Stimulated activated CD8-positive, alpha-beta memory T cell treated with anti-CD3 and anti-CD28 coated beads, Interleukin-15, amount 100 ng/mL, for 24 hours (primary cell): ENCODE measurements around the gene MAP4K4.

Experiments used
- DNase-seq: peaks from one replicate; pipeline ENCODE4 v3.0.0-alpha.2; 2020; ENCODE audit warnings: low read depth

Gene MAP4K4

GRCh38 chr2:101723371-101724124 is 26.0 kb downstream of the MAP4K4 start:
- DNase-seq = no peak

DNA sequence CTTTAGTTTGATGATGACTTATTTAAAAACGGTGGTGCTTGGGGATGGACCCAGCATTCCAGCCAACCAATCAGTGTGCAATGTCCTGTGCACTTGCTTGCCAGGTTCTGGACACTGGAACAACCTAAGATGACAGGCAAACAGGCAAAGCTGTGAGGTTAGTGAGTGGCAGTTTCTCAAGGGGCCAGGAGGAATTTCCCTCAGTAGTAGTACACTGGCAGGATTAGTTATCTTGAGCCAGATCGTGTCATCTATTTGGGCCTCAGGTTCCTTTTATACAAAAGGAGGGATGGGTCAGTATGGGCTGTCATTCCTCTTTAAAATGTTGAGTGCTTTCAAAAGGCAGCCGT is 26.6 kb downstream of the MAP4K4 start:
- no peak for DNase-seq

GRCh38 chr2:101725038-101725437 is 27.5 kb downstream of the MAP4K4 start:
- DNase-seq = no peak

DNA sequence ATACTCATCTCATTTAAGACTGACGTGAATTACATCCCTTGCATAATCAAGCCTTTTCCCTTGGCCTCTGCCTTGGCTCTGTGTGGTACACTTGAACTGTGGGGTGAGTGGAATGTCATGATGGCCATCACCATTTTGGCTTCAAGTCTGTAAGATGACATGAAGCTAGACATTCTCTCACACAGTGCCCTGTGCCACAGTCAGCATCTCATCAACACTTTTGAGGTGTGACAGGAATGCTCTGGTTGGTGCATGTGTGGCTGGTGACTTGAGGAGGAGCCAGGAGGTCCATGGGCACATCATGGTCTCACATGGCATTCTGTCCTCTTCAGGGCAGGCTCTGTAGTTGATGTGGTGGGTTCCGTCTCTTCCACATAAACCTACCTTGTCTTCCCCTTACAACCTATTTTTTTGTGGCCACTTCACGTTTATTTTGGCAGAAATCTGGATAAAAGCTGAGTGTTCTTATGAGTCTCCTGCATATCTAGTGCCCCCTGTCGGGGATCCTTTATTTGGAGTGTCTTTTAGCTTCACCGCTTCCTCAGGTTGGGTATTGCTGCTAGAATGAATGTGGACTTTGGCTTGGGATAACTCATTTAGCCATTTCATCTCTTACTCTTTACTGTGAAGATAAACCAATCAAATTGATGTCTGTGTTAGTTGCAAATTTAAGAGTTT is 28.1 kb downstream of the MAP4K4 start:
- DNase-seq = no peak

DNA sequence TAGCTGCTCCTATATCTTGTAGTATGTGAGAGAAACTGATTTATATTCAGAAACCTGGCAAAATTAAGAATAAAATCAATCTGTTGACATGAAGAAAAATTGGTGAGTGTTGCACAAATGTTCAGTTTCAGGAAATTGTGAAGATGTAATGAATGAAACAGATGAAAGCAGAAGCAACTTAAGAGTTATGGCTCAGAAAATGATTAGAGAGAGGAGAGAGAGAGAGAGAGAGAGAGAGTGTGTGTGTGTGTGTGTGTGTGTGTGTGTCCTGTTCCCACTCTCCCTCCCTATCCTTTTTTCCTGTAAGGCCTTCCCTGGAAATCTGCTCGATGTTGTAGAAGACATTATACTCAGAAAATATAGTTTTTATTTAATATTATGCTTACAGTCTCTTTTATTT is 31.4 kb downstream of the MAP4K4 start:
- DNase-seq = no peak

DNA sequence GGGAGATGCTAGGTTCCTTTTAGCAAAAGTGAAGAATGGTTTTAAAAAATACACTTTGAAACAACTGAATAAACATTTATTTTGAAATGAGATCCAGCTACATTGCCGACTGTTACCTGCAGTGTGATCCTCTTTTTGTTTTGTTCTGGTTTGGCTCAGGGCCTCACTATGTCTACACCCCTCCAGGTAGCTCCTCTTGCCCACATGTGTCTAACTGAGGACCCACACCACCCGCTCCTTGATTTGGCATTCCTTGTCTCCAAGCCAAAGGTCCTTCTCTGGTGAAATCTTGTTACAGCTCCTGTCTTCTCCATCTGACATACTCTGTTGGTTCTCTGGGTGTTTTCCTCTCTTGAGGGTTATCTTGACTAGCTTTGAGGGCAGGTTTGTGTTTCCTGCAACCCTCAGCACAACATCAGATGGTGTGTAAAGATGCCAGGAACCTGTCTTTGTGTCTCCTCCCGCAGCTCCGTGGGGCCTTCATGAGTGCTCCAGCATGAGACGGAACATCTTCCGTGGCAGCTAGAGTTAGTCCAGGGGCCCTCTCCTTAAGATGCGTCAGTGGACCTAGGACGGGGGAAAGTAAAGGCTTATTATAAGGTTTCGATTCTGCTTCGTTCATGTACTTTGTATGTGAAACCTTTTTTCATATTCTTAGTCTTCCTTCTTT is 32.1 kb downstream of the MAP4K4 start:
- no peak for DNase-seq

- no peak for DNase-seq
These were observed 33.9 kb downstream of the MAP4K4 start for GRCh38 chr2:101731221-101732054.

DNA sequence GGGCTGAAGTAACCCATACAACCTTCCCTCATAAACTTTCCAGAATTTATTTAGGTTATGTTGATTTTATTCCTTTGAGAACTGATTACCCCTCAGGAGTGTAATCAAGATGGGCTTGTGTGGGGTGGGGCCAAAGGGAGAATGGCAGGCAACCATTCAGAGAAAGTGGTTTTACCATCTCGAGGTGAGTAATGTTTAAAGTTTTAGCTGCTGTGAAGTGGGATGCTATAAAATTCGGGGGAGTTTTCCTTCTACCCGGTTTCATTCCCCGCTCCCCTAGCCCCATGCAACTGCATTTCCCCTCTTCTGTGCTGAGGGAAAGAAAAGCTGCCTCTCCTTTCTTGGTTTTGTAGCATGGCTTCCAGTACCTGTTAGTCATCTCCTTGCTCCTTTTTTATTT is 34.7 kb downstream of the MAP4K4 start:
- DNase-seq = no peak

- no peak for DNase-seq
These were observed 35.3 kb downstream of the MAP4K4 start for GRCh38 chr2:101732773-101733256.

- DNase-seq = no peak
These were observed 35.9 kb downstream of the MAP4K4 start for GRCh38 chr2:101733257-101733993.

GRCh38 chr2:101734505-101735165 is 37.1 kb downstream of the MAP4K4 start:
- no peak for DNase-seq

DNA sequence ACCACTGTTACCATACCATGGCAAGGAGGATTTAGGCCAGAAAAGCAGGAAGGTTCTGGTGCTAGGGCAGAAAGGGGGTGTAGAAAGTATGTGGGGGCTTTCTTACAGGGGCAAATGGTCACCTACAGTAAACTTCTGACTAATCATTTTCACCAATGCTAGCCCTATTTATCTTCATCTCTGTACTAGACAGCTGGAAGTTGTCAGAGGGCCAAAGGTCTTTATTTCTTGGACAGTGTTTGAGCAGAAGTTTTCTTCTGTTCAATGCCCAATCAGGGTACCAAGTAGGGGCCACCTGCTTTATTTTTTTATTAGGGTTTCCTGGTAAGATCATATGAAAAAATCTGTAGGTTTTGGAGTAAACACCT is 37.6 kb downstream of the MAP4K4 start:
- no peak for DNase-seq

DNA sequence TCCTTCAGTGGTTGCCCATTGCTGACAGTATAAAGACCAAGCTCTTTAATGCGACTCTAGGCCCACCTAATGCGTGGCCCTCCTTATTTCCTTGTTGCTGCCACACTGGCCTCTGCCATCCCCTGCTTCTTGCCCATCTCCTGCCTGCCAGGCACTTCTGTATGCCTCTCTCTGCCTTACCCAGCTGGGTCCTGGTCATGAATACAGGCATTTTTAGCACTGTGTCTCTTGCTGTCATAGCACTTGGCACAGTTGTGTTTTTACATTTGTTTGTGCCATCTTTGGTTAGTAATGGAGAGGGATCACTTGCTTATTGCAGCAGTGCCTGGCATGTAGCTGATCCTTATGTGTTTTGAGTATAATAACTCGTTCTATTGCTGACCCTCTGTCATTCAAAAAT is 38.7 kb downstream of the MAP4K4 start:
- no peak for DNase-seq

DNA sequence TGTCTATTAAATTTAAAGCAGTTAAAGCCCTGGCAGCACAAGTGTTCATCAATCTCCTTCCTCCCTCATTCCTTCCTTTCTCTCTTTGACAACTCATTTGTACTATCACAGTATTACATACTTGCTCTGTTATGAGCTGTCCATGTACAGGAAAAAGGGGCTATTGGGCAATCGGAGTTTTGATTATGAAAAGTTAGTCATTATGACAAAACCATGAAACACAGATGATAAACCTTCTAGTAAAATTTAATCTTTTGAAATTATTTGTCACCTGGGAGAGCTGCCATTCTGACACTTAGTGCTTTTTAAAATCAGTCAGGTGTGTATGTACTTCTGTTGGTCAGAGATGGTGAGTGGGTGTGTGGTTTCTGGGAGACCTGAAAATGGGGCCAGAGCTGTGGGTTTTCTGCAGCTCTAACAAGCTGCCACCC is 39.4 kb downstream of the MAP4K4 start:
- no peak for DNase-seq

- DNase-seq = no peak
These were observed 40.2 kb downstream of the MAP4K4 start for GRCh38 chr2:101737478-101738255.

- no peak for DNase-seq
These were observed 41.1 kb downstream of the MAP4K4 start for GRCh38 chr2:101738649-101739048.

GRCh38 chr2:101740555-101740964 is 43.1 kb downstream of the MAP4K4 start:
- DNase-seq = no peak

DNA sequence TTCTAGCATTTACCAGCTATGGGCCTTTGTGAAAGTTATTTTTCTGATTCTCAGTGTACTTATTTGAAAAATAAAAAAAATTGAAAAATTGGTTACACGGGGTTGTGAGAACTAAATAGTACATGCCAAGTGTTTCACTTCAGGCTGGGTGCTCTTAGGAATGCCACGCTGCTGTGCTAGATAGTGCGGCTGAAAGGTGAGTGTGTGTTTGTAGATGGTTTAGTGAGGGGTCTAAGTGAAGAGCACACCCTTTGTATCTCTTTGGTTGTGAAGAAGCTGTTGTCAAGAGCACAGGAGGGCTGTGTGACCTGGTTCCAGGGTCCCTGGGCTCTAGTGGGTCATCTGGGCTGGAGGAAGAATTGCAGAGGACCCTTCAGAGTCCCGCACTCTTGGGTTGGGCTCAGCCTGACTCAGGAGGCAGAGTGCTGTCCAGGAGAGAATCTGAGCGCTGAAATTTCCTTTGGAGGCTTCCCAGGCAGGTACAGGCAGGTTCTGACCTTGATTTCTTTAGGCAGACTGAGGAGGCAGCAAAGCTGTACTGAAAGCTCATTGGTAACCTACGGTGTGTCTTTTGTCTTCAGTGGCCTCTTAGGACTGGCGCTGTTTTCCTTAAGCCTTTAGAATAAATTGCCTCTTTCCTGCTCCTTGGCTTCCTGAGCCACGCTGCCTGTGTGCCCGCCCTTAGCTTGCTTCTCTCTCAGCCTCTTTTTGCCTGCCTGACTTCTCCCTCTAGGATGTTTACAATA is 44.4 kb downstream of the MAP4K4 start:
- no peak for DNase-seq

GRCh38 chr2:101742547-101742946 is 45.0 kb downstream of the MAP4K4 start:
- DNase-seq = no peak
